22Rv1 (cell line): Measurements from ENCODE around the gene MAFF.

Experiments
- H3K27ac ChIP-seq: fragments of 450-650 bp; 2 replicates; pipeline ENCODE4 v1.5.1; 2017
- ZFX ChIP-seq: fragments of 450-650 bp; IDR thresholded peaks from 2 replicates; pipeline ENCODE4 v1.6.1; 2017; ENCODE audit warnings: antibody characterized with exemption, borderline replicate concordance
- TF ChIP-seq, protein P1 (sequence below): fragments of 450-650 bp; IDR thresholded peaks from 2 replicates; pipeline ENCODE4 v1.5.1; 2017; ENCODE audit warnings: mild to moderate bottlenecking

Gene MAFF

DNA sequence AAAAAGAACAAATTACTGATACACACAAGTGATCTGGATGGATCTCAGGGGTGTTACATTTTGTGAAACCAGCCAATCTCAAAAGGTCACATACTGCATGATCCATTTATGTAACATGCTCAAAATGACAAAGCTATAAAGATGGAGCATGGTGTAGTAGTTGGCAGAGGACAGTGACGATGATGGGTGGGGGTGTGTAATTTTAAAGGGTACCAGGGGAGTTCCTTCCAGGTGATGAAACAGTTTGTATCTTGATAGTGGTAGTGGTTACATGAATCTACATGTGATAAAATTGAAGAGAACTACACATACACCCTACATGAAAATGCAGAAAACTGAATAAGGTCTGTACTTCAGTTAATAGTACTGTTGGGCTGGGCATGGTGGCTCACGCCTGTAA is 53.9 kb downstream of the MAFF start:
- no peak overlapping the region for H3K27ac ChIP-seq
- TF ChIP-seq, protein P1, sequence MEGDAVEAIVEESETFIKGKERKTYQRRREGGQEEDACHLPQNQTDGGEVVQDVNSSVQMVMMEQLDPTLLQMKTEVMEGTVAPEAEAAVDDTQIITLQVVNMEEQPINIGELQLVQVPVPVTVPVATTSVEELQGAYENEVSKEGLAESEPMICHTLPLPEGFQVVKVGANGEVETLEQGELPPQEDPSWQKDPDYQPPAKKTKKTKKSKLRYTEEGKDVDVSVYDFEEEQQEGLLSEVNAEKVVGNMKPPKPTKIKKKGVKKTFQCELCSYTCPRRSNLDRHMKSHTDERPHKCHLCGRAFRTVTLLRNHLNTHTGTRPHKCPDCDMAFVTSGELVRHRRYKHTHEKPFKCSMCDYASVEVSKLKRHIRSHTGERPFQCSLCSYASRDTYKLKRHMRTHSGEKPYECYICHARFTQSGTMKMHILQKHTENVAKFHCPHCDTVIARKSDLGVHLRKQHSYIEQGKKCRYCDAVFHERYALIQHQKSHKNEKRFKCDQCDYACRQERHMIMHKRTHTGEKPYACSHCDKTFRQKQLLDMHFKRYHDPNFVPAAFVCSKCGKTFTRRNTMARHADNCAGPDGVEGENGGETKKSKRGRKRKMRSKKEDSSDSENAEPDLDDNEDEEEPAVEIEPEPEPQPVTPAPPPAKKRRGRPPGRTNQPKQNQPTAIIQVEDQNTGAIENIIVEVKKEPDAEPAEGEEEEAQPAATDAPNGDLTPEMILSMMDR = no peak
- no peak for TF ChIP-seq ZFX

GRCh38 chr22:38257181-38257580 is 55.4 kb downstream of the MAFF start:
- TF ChIP-seq ZFX = no peak
- TF ChIP-seq, protein P1 = no peak
- no peak overlapping the region for H3K27ac ChIP-seq

- TF ChIP-seq, protein P1 = no peak
- TF ChIP-seq ZFX = no peak
- H3K27ac ChIP-seq = no peak overlapping the region
These were observed 56.0 kb downstream of the MAFF start for GRCh38 chr22:38257650-38258250.

DNA sequence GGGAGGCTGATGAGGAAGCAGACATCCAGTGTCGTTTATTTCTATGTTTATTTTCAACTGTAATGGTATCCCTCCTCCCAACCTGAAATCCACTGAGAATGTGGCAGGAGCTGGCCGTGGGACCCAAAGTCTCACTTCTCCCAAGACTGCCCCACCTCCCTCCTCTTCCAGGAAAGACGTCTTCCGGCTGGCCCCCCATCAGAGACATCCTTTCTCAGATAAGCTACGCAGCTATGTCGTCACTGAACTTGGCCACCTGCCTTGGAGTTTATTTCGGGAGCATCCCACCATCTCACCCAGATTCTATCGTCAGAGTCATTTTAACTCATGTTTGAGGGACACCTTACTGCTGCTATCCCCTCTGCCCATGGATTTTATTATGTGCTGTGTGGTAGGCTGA is 57.1 kb downstream of the MAFF start:
- TF ChIP-seq, protein P1 = no peak
- no peak for TF ChIP-seq ZFX
- no peak overlapping the region for H3K27ac ChIP-seq

- H3K27ac ChIP-seq = no peak overlapping the region
- TF ChIP-seq ZFX = no peak
- TF ChIP-seq, protein P1 = no peak
These were observed 57.6 kb downstream of the MAFF start for GRCh38 chr22:38259370-38259769.

DNA sequence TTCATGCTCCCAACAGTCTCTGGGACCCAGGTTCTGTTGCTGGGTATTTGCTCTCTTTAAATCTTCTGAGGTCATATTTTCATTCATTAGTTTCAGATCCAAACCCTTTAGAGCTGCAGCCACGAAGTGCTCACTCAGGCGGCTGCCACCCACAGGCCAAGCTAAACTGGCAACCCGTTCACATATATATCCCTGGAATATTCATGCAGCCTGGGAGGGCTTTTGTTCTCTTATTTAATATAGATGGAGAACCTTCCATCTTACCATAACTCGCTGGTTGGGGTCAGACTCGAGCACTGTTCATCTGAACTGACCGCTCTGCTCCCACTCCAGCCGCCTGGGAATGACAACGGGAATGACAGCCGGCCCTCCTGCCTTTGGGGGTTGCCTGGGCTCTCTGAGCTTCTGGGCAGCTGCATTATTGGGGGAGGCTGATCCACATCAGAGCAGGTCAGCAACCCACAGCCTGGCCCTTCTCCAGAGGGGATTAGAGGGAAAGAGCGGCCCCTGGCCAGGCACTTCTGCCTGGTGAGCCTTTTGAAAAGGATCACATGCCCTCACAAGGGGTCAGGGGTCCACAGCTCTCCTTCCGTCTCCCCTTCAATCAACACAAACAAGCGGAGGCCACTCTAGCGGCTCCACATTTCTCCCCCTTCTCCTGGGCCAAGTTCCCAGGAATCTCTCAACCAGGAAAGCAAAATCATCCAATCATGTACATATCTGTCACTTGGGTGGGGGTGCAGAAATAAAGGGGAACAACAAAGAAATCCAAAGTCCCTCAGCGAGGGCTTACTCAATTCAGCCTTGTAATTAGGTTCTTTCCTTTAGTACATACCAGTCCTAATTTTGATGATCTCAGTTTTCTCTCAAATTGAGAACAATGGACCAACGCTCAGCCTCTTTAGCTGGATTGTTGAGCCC is 59.2 kb downstream of the MAFF start:
- no peak overlapping the region for H3K27ac ChIP-seq
- TF ChIP-seq, protein P1 = no peak
- no peak for TF ChIP-seq ZFX
